ENCODE measurements around the gene ARHGEF33. TPM values are rescaled to one million over a fixed set of nuclear protein-coding genes. Genes with fewer than 3 reads are reported as not detected.

Gene ARHGEF33
- total and polyA plus RNA-seq, 2 donors from 2014 or later = 2.3 to 2.4 TPM

DNA sequence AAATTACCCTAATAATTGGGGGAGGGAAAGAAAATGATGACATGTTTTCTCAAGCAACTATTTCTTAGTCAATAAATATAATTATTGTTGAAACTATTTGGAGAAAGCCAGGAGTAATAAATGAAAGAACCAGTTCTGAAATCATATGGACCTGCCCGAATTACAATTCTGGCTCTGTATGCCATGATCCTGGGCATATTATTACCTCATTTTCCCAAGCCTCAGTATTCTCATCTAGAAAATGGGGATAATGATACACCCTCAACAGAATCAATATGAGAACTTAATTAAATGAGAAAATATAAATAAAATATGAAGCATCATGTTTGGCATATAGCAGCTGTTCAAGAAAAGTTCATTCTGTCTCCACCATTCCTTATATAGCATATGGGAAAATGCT, 22.9 kb downstream of the ARHGEF33 start:
- DNase-seq (no peak), FAIRE-seq (no peak)
- no peaks in the 10 kb centered on the region for H3K27me3 ChIP-seq (ENCODE audit: control insufficient read depth, insufficient read depth, low read length)
- no peak overlapping the region for H3K4me3 ChIP-seq (ENCODE audit: low read length in 3 of 3)
- H3K36me3 ChIP-seq (ENCODE audit: control insufficient read depth in 2 of 3, insufficient read depth in 3 of 3, low read length in 3 of 3) = no peaks in the 10 kb centered on the region
- no peak overlapping the region for H3K27ac ChIP-seq (ENCODE audit: low read depth in 2 of 2, low read length in 2 of 2)
- no peaks in the 10 kb centered on the region for H3K9me3 ChIP-seq (ENCODE audit: control insufficient read depth in 2 of 3, insufficient read depth in 1 of 3, low read length in 3 of 3)
- intact Hi-C loops (cut with DNase I) = no loop called here
- H3K9ac ChIP-seq (ENCODE audit: low read length in 3 of 3) = no peak overlapping the region
- TF ChIP-seq CTCF (IDR thresholded peaks at IDR 0.05; ENCODE audit: borderline replicate concordance, extremely low read depth, insufficient read depth) = no peak
- H3K4me1 ChIP-seq (ENCODE audit: control insufficient read depth in 2 of 3, insufficient read depth in 2 of 3, low read depth in 1 of 3, low read length in 3 of 3) = no peaks in the 10 kb centered on the region

DNA sequence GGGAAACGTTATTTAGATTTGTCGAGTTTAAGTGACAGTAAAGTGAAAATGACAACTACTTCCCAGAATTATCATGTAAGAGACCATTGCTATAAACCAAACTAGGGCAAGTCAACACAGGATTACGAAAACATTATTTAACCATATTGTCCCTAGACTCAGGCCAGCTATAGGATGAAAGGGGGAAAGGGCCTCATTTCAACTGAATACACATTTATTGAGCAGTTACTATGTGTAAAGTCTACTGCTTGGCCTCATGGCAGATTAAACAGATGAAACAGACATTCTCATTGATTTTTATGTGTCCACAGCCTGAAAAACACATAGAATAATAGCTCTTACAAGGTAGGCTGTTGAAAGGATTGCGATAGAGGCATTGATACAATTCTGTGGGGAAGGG, 32.7 kb downstream of the ARHGEF33 start:
- no peaks in the 10 kb centered on the region for H3K4me1 ChIP-seq (ENCODE audit: control insufficient read depth in 2 of 3, insufficient read depth in 2 of 3, low read depth in 1 of 3, low read length in 3 of 3)
- H3K4me3 ChIP-seq (ENCODE audit: low read length in 3 of 3) = no peak overlapping the region
- no peak overlapping the region for H3K9ac ChIP-seq (ENCODE audit: low read length in 3 of 3)
- H3K36me3 ChIP-seq (ENCODE audit: control insufficient read depth in 2 of 3, insufficient read depth in 3 of 3, low read length in 3 of 3) = no peaks in the 10 kb centered on the region
- intact Hi-C loops (cut with DNase I) = no loop called here
- H3K27me3 ChIP-seq (ENCODE audit: control insufficient read depth, insufficient read depth, low read length) = no peaks in the 10 kb centered on the region
- DNase-seq = no peak
- no peak overlapping the region for H3K27ac ChIP-seq (ENCODE audit: low read depth in 2 of 2, low read length in 2 of 2)
- no peak for TF ChIP-seq CTCF (IDR thresholded peaks at IDR 0.05; ENCODE audit: borderline replicate concordance, extremely low read depth, insufficient read depth)
- H3K9me3 ChIP-seq (ENCODE audit: control insufficient read depth in 2 of 3, insufficient read depth in 1 of 3, low read length in 3 of 3) = no peaks in the 10 kb centered on the region
- FAIRE-seq = no peak

- intact Hi-C loops (cut with DNase I) = no loop called here
- FAIRE-seq = no peak
- Histone ChIP-seq H3K27ac (ENCODE audit: low read depth in 2 of 2, low read length in 2 of 2) (no peak overlapping the region), H3K9ac (ENCODE audit: low read length in 3 of 3) (no peak overlapping the region), H3K4me1 (ENCODE audit: control insufficient read depth in 2 of 3, insufficient read depth in 2 of 3, low read depth in 1 of 3, low read length in 3 of 3) (no peaks in the 10 kb centered on the region), H3K36me3 (ENCODE audit: control insufficient read depth in 2 of 3, insufficient read depth in 3 of 3, low read length in 3 of 3) (no peaks in the 10 kb centered on the region), H3K27me3 (ENCODE audit: control insufficient read depth, insufficient read depth, low read length) (no peaks in the 10 kb centered on the region), H3K4me3 (ENCODE audit: low read length in 3 of 3) (no peak overlapping the region), H3K9me3 (ENCODE audit: control insufficient read depth in 2 of 3, insufficient read depth in 1 of 3, low read length in 3 of 3) (no peaks in the 10 kb centered on the region)
- no peak for DNase-seq
- no peak for TF ChIP-seq CTCF (IDR thresholded peaks at IDR 0.05; ENCODE audit: borderline replicate concordance, extremely low read depth, insufficient read depth)
Measured at GRCh38 chr2:38922902-38923301, 33.2 kb downstream of the ARHGEF33 start.

- TF ChIP-seq CTCF (IDR thresholded peaks at IDR 0.05; ENCODE audit: borderline replicate concordance, extremely low read depth, insufficient read depth) = no peak
- no peaks in the 10 kb centered on the region for H3K36me3 ChIP-seq (ENCODE audit: control insufficient read depth in 2 of 3, insufficient read depth in 3 of 3, low read length in 3 of 3)
- intact Hi-C loops (cut with DNase I) = no loop called here
- H3K4me1 ChIP-seq (ENCODE audit: control insufficient read depth in 2 of 3, insufficient read depth in 2 of 3, low read depth in 1 of 3, low read length in 3 of 3) = no peaks in the 10 kb centered on the region
- H3K27me3 ChIP-seq (ENCODE audit: control insufficient read depth, insufficient read depth, low read length) = no peaks in the 10 kb centered on the region
- H3K9me3 ChIP-seq (ENCODE audit: control insufficient read depth in 2 of 3, insufficient read depth in 1 of 3, low read length in 3 of 3) = no peaks in the 10 kb centered on the region
- DNase-seq (no peak), FAIRE-seq (no peak)
- no peak overlapping the region for H3K4me3 ChIP-seq (ENCODE audit: low read length in 3 of 3)
- H3K9ac ChIP-seq (ENCODE audit: low read length in 3 of 3) = no peak overlapping the region
- no peak overlapping the region for H3K27ac ChIP-seq (ENCODE audit: low read depth in 2 of 2, low read length in 2 of 2)
Measured at GRCh38 chr2:38925982-38926381, 36.3 kb downstream of the ARHGEF33 start.
